HCT116 (cell line): ENCODE measurements around the gene KLK11. TPM values are rescaled to one million over a fixed set of nuclear protein-coding genes. Genes with fewer than 3 reads are reported as not detected.

Source experiments
- ATAC-seq: fragments of 200-7000 bp; cut with Tn5 transposase; 2 replicates; pipeline ENCODE4 v1.9.1; 2020; ENCODE audit warnings: mild to moderate bottlenecking, moderate library complexity
- BruUV-seq: library from RNA; stranded (reverse); fragments of 400-500 nt; replicated peaks from 2 replicates; lab custom pipeline; 2021; lab: Mats Ljungman, UMichigan
- CTCF ChIA-PET: fragments of 300-600 bp; sonication (Branson Sonifier 250); formaldehyde crosslinking; loops from one replicate; lab custom pipeline; 2021; ENCODE audit warnings: antibody characterized with exemption; lab: Charles Lee
- POLR2A ChIA-PET: fragments of 300-600, 350-600 bp; sonication (Branson Sonifier 250); formaldehyde crosslinking; loops from one replicate; lab custom pipeline; 2021; ENCODE audit warnings: antibody characterized with exemption; lab: Charles Lee
- RAD21 ChIA-PET, 2 experiments: fragments of 300-600 bp; sonication (Branson Sonifier 250); formaldehyde crosslinking; loops; one replicate each; lab custom pipeline; 2023; ENCODE audit warnings: low total read pairs in 2 of 2; ENCODE audit not compliant: uncharacterized antibody in 2 of 2, unreplicated experiment in 2 of 2, low non-redundant PET in 1 of 2; lab: Charles Lee
- DNase-seq: peaks from one replicate; pipeline ENCODE4 v3.0.0-alpha.2; 2010; ENCODE audit warnings: low read depth, low spot score
- H2AFZ ChIP-seq: fragments of 200-600 bp; shearing (Covaris generic), sonication (generic); 2 replicates; pipeline ENCODE4 v1.6.1; 2017; ENCODE audit warnings: low read depth, mixed run types, mixed read lengths, antibody characterized with exemption, low read length; ENCODE audit not compliant: poor library complexity, severe bottlenecking
- H3K27ac ChIP-seq: 2 replicates; pipeline ENCODE4 v1.5.1; 2012; ENCODE audit warnings: low read depth, low read length
- H3K27me3 ChIP-seq: fragments of 200-600 bp; sonication (generic); 2 replicates; pipeline ENCODE4 v1.6.1; 2016; ENCODE audit warnings: mixed run types, low read length, mixed read lengths; ENCODE audit not compliant: insufficient read depth
- H3K36me3 ChIP-seq, 2 experiments: fragments of 200-500 bp in 1 of 2; fragments of 200-600 bp in 1 of 2; sonication (Bioruptor generic) in 1 of 2; sonication (generic) in 1 of 2; 2 replicates each; pipeline versions ENCODE4 v1.5.1 to v1.6.1; 2014 to 2016; ENCODE audit warnings: low read length in 2 of 2, inconsistent platforms in 1 of 2, mixed read lengths in 1 of 2, mixed run types in 1 of 2; ENCODE audit not compliant: insufficient read depth in 2 of 2, control insufficient read depth in 1 of 2
- H3K4me1 ChIP-seq, 2 experiments: fragments of 200-600 bp in 1 of 2; sonication (generic) in 1 of 2; 2 replicates each; pipeline versions ENCODE4 v1.5.1 to v1.6.1; 2012 to 2017; ENCODE audit warnings: low read length in 2 of 2, inconsistent platforms in 1 of 2, mild to moderate bottlenecking in 1 of 2, mixed read lengths in 1 of 2, mixed run types in 1 of 2, moderate library complexity in 1 of 2; ENCODE audit not compliant: insufficient read depth in 2 of 2, control insufficient read depth in 1 of 2
- H3K4me2 ChIP-seq: fragments of 200-600 bp; sonication (generic); 2 replicates; pipeline ENCODE4 v1.6.1; 2017; ENCODE audit warnings: mixed run types, low read length, mixed read lengths
- H3K4me3 ChIP-seq, 2 experiments: fragments of 200-600 bp in 1 of 2; sonication (generic) in 1 of 2; replicated peaks in 1 of 2; 2 replicates each; pipeline ENCODE4 v1.5.1; 2011 to 2016; ENCODE audit warnings: low read length in 2 of 2, control low read depth in 1 of 2, low read depth in 1 of 2, mild to moderate bottlenecking in 1 of 2, mixed read lengths in 1 of 2, mixed run types in 1 of 2
- H3K79me2 ChIP-seq: fragments of 200-600 bp; sonication (generic); 2 replicates; pipeline ENCODE4 v1.6.1; 2017; ENCODE audit warnings: mild to moderate bottlenecking, mixed run types, low read length, moderate library complexity, mixed read lengths; ENCODE audit not compliant: insufficient read depth
- H3K9ac ChIP-seq: fragments of 200-600 bp; sonication (generic); 2 replicates; pipeline ENCODE4 v1.6.1; 2016; ENCODE audit warnings: low read length, mixed read lengths
- H3K9me2 ChIP-seq: fragments of 200-600 bp; sonication (generic), shearing (Covaris generic); 2 replicates; pipeline ENCODE4 v1.6.1; 2017; ENCODE audit warnings: mixed run types, mild to moderate bottlenecking, moderate library complexity; ENCODE audit not compliant: insufficient read depth
- H3K9me3 ChIP-seq, 2 experiments: fragments of 200-500 bp in 1 of 2; fragments of 200-600 bp in 1 of 2; sonication (Bioruptor generic) in 1 of 2; sonication (generic) in 1 of 2; 2 replicates each; pipeline ENCODE4 v1.6.1; 2014 to 2017; ENCODE audit warnings: low read length in 2 of 2, mixed read lengths in 2 of 2, inconsistent platforms in 1 of 2, low read depth in 1 of 2, mild to moderate bottlenecking in 1 of 2, mixed run types in 1 of 2, moderate library complexity in 1 of 2; ENCODE audit not compliant: control insufficient read depth in 1 of 2, insufficient read depth in 1 of 2
- H4K20me1 ChIP-seq: fragments of 200-600 bp; sonication (generic), shearing (Covaris generic); 2 replicates; pipeline ENCODE4 v1.6.1; 2017; ENCODE audit warnings: mixed run types, mild to moderate bottlenecking, moderate library complexity; ENCODE audit not compliant: insufficient read depth
- CBX3 ChIP-seq: IDR thresholded peaks from 2 replicates; pipeline ENCODE4 v1.6.1; 2012; ENCODE audit warnings: low read depth
- CEBPB ChIP-seq: IDR thresholded peaks from 2 replicates; pipeline ENCODE4 v1.6.1; 2012; ENCODE audit warnings: low read depth
- ELF1 ChIP-seq: IDR thresholded peaks from 2 replicates; pipeline ENCODE4 v1.6.1; 2012; ENCODE audit warnings: low read depth, borderline replicate concordance
- EZH2phosphoT487 ChIP-seq: fragments of 200-600 bp; IDR thresholded peaks from 2 replicates; pipeline ENCODE4 v1.6.1; 2018; ENCODE audit warnings: antibody characterized with exemption, borderline replicate concordance
- FOSL1 ChIP-seq: IDR thresholded peaks from 2 replicates; pipeline ENCODE4 v1.6.1; 2012; ENCODE audit warnings: low read depth
- JUND ChIP-seq: IDR thresholded peaks from 2 replicates; pipeline ENCODE4 v1.6.1; 2012
- POLR2A ChIP-seq: IDR thresholded peaks from 2 replicates; pipeline ENCODE4 v1.7.0; 2011; ENCODE audit warnings: borderline replicate concordance; ENCODE audit not compliant: insufficient read depth, insufficient read length; ENCODE audit errors: extremely low read depth
- POLR2AphosphoS5 ChIP-seq: IDR thresholded peaks from 2 replicates; pipeline ENCODE4 v1.6.1; 2011; ENCODE audit warnings: mild to moderate bottlenecking, low read depth, low read length, moderate library complexity
- RAD21 ChIP-seq: IDR thresholded peaks from 2 replicates; pipeline ENCODE4 v1.6.1; 2012; ENCODE audit warnings: low read depth, mild to moderate bottlenecking
- REST ChIP-seq: IDR thresholded peaks from 2 replicates; pipeline ENCODE4 v1.6.1; 2012; ENCODE audit warnings: low read depth
- SIN3A ChIP-seq: IDR thresholded peaks from 2 replicates; pipeline ENCODE4 v1.6.1; 2012; ENCODE audit warnings: low read depth
- SP1 ChIP-seq: IDR thresholded peaks from 2 replicates; pipeline ENCODE4 v1.6.1; 2012; ENCODE audit warnings: low read depth
- SRF ChIP-seq: IDR thresholded peaks from 2 replicates; pipeline ENCODE4 v1.6.1; 2012; ENCODE audit warnings: low read depth
- TCF7L2 ChIP-seq: IDR thresholded peaks from 2 replicates; pipeline ENCODE4 v1.7.0; 2011; ENCODE audit warnings: borderline replicate concordance, inconsistent platforms; ENCODE audit not compliant: insufficient read depth, insufficient read length; ENCODE audit errors: extremely low read depth
- ZBTB33 ChIP-seq: IDR thresholded peaks from 2 replicates; pipeline ENCODE4 v1.6.1; 2011; ENCODE audit warnings: mild to moderate bottlenecking, low read length, moderate library complexity; ENCODE audit not compliant: insufficient replicate concordance; ENCODE audit errors: extremely low read depth
- ZNF274 ChIP-seq: fragments of 200-500 bp; sonication (Bioruptor generic); IDR thresholded peaks from 2 replicates; pipeline ENCODE4 v1.6.1; 2014; ENCODE audit warnings: mild to moderate bottlenecking, low read depth, low read length, inconsistent platforms
- intact Hi-C: fragments of 100-400 bp; cut with micrococcal nuclease; formaldehyde crosslinking; loops from 2 replicates; pipeline ENCODE4 v1.10.0; 2022
- total RNA-seq: library from RNA; stranded (reverse); gene quantifications from one replicate; pipeline ENCODE4 v1.2.1, GENCODE V29; 2021; ENCODE audit not compliant: unreplicated experiment
- TF ChIP-seq, protein P1 (sequence below): IDR thresholded peaks from 2 replicates; pipeline ENCODE4 v1.6.1; 2012
- TF ChIP-seq, protein P2 (sequence below): IDR thresholded peaks from 2 replicates; pipeline ENCODE4 v1.6.1; 2012
- TF ChIP-seq, protein P3 (sequence below), 3 experiments: fragments of 200-600 bp in 1 of 3; sonication (generic) in 1 of 3; IDR thresholded peaks in 2 of 3; conservative IDR thresholded peaks in 1 of 3; 2 replicates each; pipeline ENCODE4 v1.5.1; 2012 to 2017; ENCODE audit warnings: low read depth in 2 of 3, low read length in 2 of 3, antibody characterized with exemption in 1 of 3, borderline replicate concordance in 1 of 3, control low read depth in 1 of 3, mild to moderate bottlenecking in 1 of 3, mixed read lengths in 1 of 3, mixed run types in 1 of 3, moderate library complexity in 1 of 3; ENCODE audit not compliant: insufficient read depth in 1 of 3

KLK11 gene
- total RNA-seq, 1 experiment from 2014 or later: not detected

DNA sequence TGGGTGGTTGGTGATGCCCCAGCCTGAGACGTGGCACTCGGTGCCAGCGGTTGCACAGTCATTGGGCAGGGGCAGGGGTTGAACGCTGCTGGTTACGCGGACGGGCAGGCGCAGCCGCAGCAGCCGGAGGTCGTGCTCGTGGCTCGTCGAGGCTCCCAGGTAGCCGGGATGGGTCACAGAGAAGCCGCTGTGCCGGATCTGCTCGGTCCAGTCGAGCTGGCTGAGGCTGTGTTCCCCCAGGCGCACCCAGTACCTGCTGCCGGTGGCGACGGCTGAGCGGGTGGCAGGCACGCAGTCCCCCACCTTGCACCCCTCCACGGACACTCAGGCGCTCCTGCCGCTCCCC lies 5.4 kb upstream of the KLK11 start:
- Histone ChIP-seq H3K27me3 (no peaks in the 10 kb centered on the region), H3K4me3 (no peak overlapping the region), H2AFZ (no peak overlapping the region), H3K4me1 (peaks cover 0 to under 1% of the 10 kb centered on the region in 2 experiments; a peak in 1 of 4 replicates), H4K20me1 (no peaks in the 10 kb centered on the region), H3K4me2 (no peak overlapping the region), H3K27ac (no peak overlapping the region), H3K9ac (no peak overlapping the region), H3K36me3 (no peaks in the 10 kb centered on the region), H3K9me2 (no peaks in the 10 kb centered on the region), H3K9me3 (no peaks in the 10 kb centered on the region)
- intact Hi-C loops: no loop called here
- DNase-seq: no peak
- ChIA-PET POLR2A (no interaction called here), CTCF (no interaction called here), RAD21 (no interaction called here)
- ATAC-seq: no peak
- BruUV-seq: no TSS peak
- TF ChIP-seq CEBPB (no peak), POLR2A (no peak), ELF1 (no peak), SRF (no peak), CBX3 (no peak), JUND (no peak), ZNF274 (no peak), FOSL1 (no peak), REST (no peak), RAD21 (no peak), SIN3A (no peak), TCF7L2 (no peak), ZBTB33 (no peak), EZH2phosphoT487 (no peak), POLR2AphosphoS5 (no peak), SP1 (no peak)
- TF ChIP-seq, protein P1, sequence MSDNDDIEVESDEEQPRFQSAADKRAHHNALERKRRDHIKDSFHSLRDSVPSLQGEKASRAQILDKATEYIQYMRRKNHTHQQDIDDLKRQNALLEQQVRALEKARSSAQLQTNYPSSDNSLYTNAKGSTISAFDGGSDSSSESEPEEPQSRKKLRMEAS: no peak
- TF ChIP-seq, protein P2, sequence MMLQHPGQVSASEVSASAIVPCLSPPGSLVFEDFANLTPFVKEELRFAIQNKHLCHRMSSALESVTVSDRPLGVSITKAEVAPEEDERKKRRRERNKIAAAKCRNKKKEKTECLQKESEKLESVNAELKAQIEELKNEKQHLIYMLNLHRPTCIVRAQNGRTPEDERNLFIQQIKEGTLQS: no peak
- TF ChIP-seq, protein P3, sequence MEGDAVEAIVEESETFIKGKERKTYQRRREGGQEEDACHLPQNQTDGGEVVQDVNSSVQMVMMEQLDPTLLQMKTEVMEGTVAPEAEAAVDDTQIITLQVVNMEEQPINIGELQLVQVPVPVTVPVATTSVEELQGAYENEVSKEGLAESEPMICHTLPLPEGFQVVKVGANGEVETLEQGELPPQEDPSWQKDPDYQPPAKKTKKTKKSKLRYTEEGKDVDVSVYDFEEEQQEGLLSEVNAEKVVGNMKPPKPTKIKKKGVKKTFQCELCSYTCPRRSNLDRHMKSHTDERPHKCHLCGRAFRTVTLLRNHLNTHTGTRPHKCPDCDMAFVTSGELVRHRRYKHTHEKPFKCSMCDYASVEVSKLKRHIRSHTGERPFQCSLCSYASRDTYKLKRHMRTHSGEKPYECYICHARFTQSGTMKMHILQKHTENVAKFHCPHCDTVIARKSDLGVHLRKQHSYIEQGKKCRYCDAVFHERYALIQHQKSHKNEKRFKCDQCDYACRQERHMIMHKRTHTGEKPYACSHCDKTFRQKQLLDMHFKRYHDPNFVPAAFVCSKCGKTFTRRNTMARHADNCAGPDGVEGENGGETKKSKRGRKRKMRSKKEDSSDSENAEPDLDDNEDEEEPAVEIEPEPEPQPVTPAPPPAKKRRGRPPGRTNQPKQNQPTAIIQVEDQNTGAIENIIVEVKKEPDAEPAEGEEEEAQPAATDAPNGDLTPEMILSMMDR (IDR thresholded peaks at IDR 0.05 in 2 of 3, conservative IDR thresholded peaks at IDR 0.05 in 1 of 3; ENCODE audit: borderline replicate concordance in 1 of 3, insufficient read depth in 1 of 3, low read depth in 2 of 3, low read length in 2 of 3): no peak
- TF ChIP-seq, all 23 proteins: peak for 0
- H3K79me2 ChIP-seq: no peaks in the 10 kb centered on the region
